GM21529 (cell line): ENCODE data around the gene ASB17.
"Not testable (repeated sequence)": the region's sequence is repeated elsewhere in the genome, so short reads cannot be mapped to it uniquely, and the experiment has no call there.

Experiments
- ATAC-seq: cut with Tn5 transposase; IDR thresholded peaks from one replicate; pipeline ENCODE4 v1.9.1; 2021; ENCODE audit not compliant: unreplicated experiment

ASB17 gene, protein sequence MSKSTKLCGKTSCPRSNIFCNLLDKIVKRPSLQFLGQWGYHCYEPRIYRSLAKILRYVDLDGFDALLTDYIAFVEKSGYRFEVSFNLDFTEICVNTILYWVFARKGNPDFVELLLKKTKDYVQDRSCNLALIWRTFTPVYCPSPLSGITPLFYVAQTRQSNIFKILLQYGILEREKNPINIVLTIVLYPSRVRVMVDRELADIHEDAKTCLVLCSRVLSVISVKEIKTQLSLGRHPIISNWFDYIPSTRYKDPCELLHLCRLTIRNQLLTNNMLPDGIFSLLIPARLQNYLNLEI

GRCh38 chr1:75932304-75932703 is at the start of gene ASB17:
Gene ASB17, minus strand, starts transcription at chr1:75932404. Its CDS starts 113 bp downstream, at chr1:75932291.
- ATAC-seq, result no peak

DNA sequence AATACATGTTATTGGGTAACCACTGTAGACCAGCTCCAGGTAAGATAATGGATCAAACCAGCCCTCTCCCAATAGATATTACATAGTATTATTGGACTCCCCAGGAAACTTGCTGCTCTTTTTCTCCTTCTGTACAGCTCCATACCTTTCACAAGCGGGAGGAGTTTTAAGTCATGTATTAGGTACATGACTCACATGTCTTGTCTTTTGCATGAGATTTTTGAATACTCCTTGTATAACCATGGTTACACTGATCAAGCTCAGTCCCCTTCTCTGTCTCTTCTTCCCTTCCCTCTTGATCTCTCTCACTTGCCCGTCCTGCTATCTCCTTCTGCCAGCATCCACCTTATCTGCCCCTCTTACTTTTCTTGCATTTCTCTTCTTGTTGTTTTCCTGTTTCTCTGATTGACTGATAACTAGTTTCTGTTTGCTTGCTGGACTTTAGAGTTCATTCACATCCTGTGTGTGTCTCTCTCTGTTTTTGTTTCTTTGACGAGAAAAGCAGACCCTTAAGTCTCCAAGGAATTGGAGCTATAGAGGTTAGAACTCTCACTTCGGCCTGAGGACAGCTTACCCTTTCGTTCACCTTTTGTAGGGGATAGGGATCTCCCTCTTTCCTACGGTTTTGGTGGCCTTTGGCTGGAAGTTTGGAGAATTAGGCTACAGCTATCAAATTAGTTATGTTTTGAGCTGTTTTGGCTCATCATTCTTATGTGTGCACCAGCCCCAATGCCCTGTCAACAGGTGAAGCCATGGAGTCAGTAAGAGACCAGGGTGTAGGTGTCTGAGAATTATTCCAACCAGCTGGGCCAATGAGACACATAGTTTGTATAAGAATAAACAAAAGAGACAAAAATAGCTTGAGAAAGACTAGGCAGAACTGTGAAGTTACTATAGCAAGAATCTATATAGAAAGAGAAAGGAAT is 49.0 kb upstream of the ASB17 start:
- peak; percentile 48 for ATAC-seq

DNA sequence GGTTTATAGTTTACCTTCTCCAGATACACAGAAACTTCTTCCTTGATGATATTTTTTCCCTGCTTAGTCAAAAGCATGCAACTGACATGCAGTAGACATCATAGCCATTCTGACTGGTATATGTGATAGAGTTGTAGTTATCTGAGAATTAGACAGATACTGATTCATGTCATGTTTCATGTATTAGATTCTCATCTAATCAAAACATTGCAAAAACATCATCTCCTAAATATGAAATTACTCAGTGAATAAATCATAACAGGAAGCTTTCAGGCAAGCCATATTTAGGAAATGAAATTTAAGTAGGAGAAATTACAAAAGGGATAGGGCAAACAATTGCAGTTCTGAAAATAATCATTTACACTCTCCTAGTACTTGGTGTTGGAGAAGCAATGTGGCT is 38.4 kb upstream of the ASB17 start:
- ATAC-seq, result no peak

GRCh38 chr1:75969550-75969949 is 37.3 kb upstream of the ASB17 start:
- ATAC-seq, result no peak

DNA sequence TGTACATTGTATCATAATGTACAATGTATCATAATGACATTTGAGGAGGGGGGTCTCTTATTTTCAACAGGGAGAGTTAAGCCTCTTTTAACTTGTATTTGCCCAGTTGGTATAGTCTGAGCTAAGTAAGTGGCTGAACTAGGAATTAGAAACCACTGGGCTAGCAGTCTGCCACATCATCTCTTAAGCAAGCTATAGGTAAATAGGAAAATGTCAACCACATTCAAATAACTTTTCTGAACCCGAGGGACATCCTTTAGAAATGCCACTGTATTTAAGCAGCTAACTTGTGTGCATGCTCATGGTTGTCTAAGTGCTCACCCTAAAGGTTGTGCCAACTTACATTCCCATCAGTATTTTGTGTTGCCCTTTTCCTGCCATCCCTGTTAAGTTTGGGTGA is 35.5 kb upstream of the ASB17 start:
- no peak for ATAC-seq

DNA sequence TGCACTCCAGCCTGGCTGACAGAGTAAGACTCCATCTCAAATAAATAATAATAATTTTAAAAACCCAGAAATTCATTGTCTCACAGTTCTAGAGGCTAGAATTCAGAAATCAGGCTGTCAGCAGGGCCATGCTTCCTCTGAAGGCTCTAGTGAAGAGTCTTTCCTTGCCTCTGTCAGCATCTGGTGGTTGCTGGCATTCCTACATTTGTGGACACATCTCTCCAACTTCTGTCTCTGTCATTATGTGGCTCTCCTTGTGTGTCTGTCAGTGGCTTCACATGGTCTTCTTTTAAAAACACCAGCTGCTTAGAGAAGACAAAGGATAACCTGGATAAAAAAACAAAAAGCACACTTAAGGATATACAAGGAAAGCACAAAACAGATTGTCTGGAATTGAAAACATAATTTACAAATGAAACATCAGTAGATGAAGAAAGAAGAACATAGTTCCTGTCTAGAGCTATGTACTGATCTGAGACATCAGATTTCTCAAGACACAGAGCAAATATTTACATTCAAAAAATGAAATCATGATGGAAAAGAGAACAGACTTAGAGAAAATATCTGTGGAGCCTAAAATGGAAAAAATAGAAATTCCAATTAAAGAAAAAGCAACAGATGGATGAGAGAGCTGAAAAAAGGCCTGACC is 32.7 kb upstream of the ASB17 start:
- ATAC-seq, result no peak

DNA sequence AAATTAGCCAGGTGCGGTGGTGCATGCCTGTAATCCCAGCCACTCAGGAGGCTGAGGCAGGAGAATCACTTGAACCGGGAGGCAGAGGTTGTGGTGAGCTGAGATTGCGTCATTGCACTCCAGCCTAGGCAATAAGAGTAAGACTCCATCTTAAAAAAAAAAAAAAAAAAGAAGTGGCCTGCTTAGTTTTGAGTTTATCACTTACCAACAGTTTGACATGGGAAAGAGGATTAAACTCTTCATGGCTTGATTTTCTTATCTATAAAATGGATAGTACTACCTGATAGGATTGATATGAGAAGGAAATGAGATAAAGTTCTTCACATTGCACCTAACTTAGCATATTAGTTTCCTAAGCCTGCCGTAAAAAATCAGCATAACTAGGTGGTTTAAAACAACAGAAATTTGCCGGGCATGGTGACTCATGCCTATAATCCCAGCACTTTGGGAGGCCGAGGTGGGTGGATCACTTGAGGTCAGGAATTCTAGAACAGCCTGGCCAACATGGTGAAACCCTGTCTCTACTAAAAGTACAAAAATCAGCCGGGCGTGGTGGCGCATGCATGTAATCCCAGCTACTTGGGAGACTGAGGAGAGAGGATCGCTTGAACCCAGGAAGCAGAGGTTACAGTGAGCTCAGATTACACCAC is 32.0 kb upstream of the ASB17 start:
- ATAC-seq, result not testable (repeated sequence)

DNA sequence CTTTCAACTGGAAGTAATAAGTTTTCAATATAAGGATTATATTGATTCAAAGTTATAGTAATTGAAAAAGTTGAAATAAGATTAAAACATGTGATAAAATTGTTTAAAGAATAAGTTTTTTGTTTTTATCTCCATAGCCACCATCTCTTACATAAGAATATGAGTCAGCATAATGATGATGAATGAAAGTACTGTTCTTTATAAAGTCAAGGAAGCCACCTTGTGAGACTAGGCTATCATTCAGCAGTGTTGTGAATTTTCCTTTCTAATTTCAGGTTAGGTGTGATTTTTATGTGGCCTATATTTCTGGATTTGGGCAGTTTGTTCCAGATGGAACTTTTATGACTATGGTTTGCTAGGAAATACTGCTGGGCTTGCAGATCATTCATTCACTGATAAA is 22.4 kb upstream of the ASB17 start:
- ATAC-seq, result no peak

GRCh38 chr1:75953461-75953860 is 21.3 kb upstream of the ASB17 start:
- no peak for ATAC-seq

GRCh38 chr1:75952016-75952415 is 19.8 kb upstream of the ASB17 start:
- ATAC-seq, result no peak

DNA sequence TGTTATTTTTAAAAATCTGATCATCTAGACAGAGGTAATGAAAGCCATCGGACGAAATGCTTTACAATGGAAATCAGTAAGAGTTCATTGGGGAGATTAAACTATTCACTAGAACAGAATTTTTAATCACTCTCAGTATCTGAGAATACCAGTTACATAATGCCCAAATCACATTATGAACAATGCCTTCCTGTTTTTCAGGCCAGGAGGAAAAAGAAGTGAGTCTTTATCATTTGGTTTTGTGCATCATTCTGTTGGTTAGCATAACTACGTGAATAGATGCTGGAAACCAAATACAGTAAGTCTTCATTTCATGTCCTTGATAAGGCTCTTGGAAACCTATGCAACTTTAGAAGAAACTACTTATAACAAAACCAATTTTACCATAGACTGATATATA is 18.0 kb upstream of the ASB17 start:
- no peak for ATAC-seq

- not testable (repeated sequence) for ATAC-seq
These were observed 10.8 kb upstream of the ASB17 start for GRCh38 chr1:75943037-75943436.

DNA sequence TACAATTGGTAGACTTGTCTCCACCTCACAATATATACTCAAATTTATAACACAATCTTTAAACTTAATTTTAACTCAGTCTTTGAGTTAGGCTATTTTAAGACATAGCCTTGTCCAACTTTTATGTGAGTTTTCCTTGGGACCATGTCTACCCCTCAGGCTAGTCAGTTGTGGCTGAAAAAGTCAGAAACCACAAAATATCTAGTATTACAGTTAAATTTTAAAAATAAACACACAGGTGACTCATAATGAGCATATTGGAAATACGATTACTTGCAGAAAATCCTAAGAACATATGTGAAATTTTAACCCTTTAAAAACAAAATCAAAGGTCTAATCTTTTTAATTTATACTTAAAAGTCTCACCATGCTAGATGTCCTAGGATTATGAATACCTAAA is 4.8 kb upstream of the ASB17 start:
- peak; percentile 58 for ATAC-seq

- no peak for ATAC-seq
These were observed 9.5 kb downstream of the ASB17 start for GRCh38 chr1:75922698-75923097.

DNA sequence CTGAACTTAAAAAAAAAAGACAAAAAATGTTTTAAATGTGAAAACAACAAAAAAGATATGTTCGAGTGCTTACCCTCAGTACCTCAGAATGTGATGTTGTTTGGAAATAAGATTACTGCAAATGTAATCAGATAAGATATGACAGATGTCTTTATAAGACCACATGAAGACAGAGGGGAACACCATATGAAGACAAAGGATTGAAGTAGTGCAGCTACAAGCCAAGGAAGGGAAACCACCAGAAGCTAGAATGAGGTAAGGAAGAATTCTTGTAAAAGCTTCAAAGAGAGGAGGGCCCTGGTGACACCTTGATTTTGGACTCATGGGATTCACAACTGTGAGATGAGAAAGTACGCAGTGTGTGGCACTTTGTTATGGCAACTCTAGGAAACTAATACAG is 15.4 kb downstream of the ASB17 start:
- ATAC-seq, result no peak

DNA sequence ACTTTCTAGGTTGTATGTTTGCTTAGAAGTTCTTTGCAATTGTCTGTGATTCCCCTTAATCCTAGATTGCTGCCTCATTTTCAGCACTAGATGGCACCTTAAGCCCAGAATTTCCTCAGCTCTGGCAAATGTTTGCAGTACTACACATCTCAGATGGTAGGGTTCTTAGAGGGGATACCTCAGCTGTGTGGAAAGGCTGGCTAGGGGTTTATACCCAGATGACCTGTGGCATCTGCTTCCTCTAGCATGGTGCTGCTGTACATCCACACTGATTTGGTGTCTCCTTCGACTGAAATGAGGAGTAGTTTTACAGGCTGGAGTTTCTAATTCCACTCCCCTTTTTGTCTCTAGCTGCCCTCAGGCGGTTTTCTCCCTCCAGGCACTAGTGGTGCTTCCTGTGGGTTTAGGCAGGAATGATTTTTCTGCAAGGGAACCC is 23.5 kb downstream of the ASB17 start:
- peak; percentile 95 for ATAC-seq

DNA sequence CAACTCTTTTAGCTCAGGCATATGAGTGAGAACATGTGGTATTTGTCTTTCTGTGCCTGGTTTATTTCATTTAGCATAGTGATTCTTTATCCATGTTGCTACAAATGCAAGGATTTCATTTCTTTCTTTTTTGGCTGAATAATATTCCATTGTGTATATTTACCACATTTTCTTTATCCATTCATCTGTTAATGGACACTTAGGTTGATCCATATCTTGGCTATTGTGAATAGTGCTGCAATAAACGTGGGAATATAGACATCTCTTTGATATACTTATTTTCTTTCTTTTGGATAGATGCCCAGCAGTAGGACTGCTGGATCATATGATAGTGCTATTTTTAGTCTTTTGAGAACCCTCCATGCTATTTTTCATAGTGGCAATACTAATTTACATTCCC is 30.8 kb downstream of the ASB17 start:
- ATAC-seq, result no peak

DNA sequence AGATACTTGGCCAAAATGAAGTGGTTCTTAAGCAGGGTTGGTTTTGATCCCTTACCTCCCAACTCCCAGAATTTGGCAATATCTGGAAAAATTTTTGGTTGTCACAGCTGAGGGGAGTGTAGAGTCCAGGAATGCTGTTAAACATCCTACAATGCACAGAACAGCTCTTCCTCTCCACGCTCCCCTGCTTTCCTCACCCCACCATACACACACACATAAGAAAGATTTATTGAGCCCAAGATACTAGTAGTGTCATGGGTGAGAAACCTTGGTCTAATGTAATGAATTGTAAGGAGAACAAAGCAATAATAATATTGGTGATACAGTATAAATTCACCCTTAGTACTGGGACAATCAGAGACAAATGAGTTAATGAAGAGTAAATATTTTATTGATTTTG is 47.8 kb downstream of the ASB17 start:
- no peak for ATAC-seq

- no peak for ATAC-seq
These were observed 52.2 kb downstream of the ASB17 start for GRCh38 chr1:75879985-75880384.

GRCh38 chr1:75870951-75871350 is 61.3 kb downstream of the ASB17 start:
- no peak for ATAC-seq
